ENCODE results near the gene COL20A1. TPM values are rescaled to one million over a fixed set of nuclear protein-coding genes. Genes with fewer than 3 reads are reported as not detected.

Gene COL20A1
- total and polyA plus RNA-seq, 2 experiments from 2014 or later: 1.4 TPM; not detected in 1

DNA sequence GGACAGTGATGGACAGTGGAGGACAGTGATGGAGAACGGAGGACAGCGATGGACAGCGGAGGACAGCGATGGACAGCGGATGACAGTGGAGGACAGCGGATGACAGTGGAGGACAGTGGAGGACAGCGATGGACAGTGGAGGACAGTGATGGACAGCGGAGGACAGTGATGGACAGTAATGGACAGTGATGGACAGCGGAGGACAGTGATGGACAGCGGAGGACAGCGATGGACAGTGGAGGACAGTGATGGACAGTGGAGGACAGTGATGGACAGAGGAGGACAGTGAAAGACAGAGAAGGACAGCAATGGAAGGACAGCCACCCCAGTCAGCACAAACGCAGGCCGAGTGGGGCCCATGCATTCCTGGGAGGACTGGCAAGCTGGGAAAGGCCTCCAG, 35.4 kb upstream of the COL20A1 start:
- Histone ChIP-seq H3K27ac (no peak overlapping the region), H3K9me3 (ENCODE audit: low read depth) (no peaks in the 10 kb centered on the region), H3K27me3 (peaks cover 48% of the 10 kb centered on the region), H3K36me3 (no peaks in the 10 kb centered on the region), H3K4me3 (no peak overlapping the region), H3K4me1 (ENCODE audit: low read depth) (peaks cover 8% of the 10 kb centered on the region)
- TF ChIP-seq CTCF (IDR thresholded peaks at IDR 0.05; ENCODE audit: low read depth, low read length): no peak
- no peak for DNase-seq (ENCODE audit: low read depth in 1 of 2, low spot score in 1 of 2)

DNA sequence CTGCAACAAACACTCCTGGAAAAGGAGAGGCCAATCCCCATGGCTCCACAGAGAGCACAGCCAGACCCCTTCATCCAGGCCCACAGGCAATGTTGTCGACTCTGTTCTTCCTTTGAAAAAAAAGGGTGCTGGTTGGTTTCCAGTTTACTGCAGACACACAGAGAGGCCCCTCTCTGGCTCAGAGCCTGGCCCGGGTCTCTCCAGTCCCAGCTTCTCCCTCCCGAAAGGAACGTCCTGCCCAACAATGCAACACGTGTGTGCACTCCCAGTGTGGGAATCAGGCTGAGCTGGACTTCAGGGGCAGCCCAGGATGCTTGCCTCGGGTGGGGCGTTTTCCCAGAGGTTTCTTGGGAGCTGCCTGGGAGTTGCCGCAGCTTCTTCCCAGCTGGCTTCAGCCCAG, 34.2 kb upstream of the COL20A1 start:
- no peak for TF ChIP-seq CTCF (IDR thresholded peaks at IDR 0.05; ENCODE audit: low read depth, low read length)
- Histone ChIP-seq H3K27ac (no peak overlapping the region), H3K27me3 (peaks cover 36% of the 10 kb centered on the region), H3K4me1 (ENCODE audit: low read depth) (peaks cover 8% of the 10 kb centered on the region), H3K9me3 (ENCODE audit: low read depth) (no peaks in the 10 kb centered on the region), H3K4me3 (no peak overlapping the region), H3K36me3 (no peaks in the 10 kb centered on the region)
- DNase-seq (ENCODE audit: low read depth in 1 of 2, low spot score in 1 of 2): peak in 1 of 2 donors; percentile 32

DNA sequence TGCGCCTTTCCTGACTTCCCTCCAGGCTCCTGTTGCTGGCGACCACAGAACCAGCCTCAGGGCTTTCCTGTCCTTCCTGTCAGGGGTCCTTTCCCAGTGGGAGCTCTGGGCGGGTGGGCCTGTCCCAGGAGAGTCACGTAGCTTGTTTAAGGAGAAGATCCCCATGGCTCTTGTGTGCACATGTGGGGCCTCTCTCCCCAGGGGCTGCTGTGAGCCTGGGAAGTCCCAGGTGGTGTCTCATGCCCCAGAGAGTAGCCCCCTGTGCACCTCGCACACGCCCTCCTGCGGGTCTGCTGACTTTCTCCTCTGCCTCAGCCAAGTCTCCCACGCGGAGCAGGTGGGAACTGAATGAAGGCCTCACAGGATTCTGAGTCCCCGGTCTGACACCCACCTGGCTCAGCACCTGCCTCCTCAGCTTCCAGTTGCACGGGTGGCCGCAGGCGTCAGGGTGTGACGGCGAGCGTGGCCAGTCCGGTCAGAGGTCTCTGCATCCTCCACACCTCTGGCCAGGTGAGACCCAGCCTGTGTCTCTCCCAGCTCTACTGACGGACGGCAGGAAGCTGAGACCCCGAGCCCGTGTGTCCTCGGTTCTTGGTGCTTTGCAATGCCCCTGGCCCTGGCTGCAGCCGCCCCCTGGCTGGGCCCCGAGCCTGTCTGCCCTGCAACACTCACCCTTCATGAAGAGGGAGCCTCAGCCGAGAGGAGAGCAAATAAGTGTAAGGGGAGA, 33.1 kb upstream of the COL20A1 start:
- peaks cover 25% of the 10 kb centered on the region for H3K27me3 ChIP-seq
- no peak for DNase-seq (ENCODE audit: low read depth in 1 of 2, low spot score in 1 of 2)
- H3K27ac ChIP-seq: no peak overlapping the region
- no peak for TF ChIP-seq CTCF (IDR thresholded peaks at IDR 0.05; ENCODE audit: low read depth, low read length)
- no peak overlapping the region for H3K4me3 ChIP-seq
- no peaks in the 10 kb centered on the region for H3K36me3 ChIP-seq
- peaks cover 8% of the 10 kb centered on the region for H3K4me1 ChIP-seq (ENCODE audit: low read depth)
- no peaks in the 10 kb centered on the region for H3K9me3 ChIP-seq (ENCODE audit: low read depth)

GRCh38 chr20:63260521-63260920, 32.5 kb upstream of the COL20A1 start:
- peaks cover 8% of the 10 kb centered on the region for H3K4me1 ChIP-seq (ENCODE audit: low read depth)
- peaks cover 19% of the 10 kb centered on the region for H3K27me3 ChIP-seq
- no peak for TF ChIP-seq CTCF (IDR thresholded peaks at IDR 0.05; ENCODE audit: low read depth, low read length)
- H3K27ac ChIP-seq: no peak overlapping the region
- no peaks in the 10 kb centered on the region for H3K9me3 ChIP-seq (ENCODE audit: low read depth)
- DNase-seq (ENCODE audit: low read depth in 1 of 2, low spot score in 1 of 2): no peak
- H3K4me3 ChIP-seq: no peak overlapping the region
- H3K36me3 ChIP-seq: no peaks in the 10 kb centered on the region

DNA sequence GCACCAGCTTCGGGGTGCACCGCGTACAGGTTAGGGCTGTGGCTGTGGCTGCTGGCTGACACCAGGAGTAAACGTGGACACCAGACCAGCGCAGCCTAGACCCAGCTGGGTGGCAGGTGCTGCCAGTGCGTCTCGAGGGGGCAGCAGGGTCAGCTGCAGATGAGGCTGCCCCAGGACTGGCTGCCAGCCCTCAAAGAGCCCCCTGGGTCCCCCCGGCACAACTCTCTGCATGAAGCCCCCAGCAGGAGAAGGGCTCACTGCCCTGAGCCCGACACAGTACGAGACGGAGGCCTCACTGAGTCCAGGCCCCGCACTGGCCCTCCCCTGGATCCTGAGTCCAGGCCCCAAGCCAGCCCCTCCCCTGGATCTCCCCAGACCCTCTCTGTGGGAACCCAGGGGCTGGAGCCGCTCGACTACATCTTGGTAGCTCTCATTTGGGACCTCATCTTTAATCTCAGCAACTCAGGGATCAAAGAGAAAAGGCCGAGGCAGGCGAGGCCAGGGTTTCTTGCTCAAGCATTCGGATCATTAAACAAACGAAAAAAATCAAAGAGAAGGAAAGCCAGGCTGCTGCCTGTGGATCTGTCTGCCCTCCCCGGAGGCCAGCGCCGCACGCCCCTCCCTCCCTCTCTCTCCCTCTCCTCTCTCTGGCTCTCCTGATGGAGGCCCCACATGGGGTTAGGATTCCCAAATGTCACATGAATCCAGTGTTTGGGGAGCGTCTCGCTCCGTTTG, 31.8 kb upstream of the COL20A1 start:
- Histone ChIP-seq H3K4me1 (ENCODE audit: low read depth) (peaks cover 8% of the 10 kb centered on the region), H3K36me3 (no peaks in the 10 kb centered on the region), H3K4me3 (no peak overlapping the region), H3K27me3 (peaks cover 12% of the 10 kb centered on the region), H3K27ac (no peak overlapping the region), H3K9me3 (ENCODE audit: low read depth) (no peaks in the 10 kb centered on the region)
- DNase-seq (ENCODE audit: low read depth in 1 of 2, low spot score in 1 of 2): peak in 1 of 2 donors; percentile 7
- no peak for TF ChIP-seq CTCF (IDR thresholded peaks at IDR 0.05; ENCODE audit: low read depth, low read length)
